Ascending aorta (tissue), 2 donors: ENCODE results near the gene TSC22D2. TPM values are rescaled to one million over a fixed set of nuclear protein-coding genes. Genes with fewer than 3 reads are reported as not detected.
A peak's percentile ranks its signal among the peaks of the same experiment; 100 is the strongest.

Source experiments
- DNase-seq, 2 donors: peaks; one replicate each; pipeline ENCODE4 v3.0.0-alpha.2; 2019; ENCODE audit warnings: low spot score in 2 of 2
- H3K27ac ChIP-seq, 2 donors: fragments of 200-600 bp; sonication (generic); one replicate each; pipeline ENCODE4 v1.5.1; 2016 to 2017; ENCODE audit warnings: mild to moderate bottlenecking in 1 of 2
- H3K27me3 ChIP-seq: fragments of 200-600 bp; sonication (generic); one replicate; pipeline ENCODE4 v1.5.1; 2017
- H3K36me3 ChIP-seq, 2 donors: fragments of 200-600 bp; sonication (generic); one replicate each; pipeline ENCODE4 v1.5.1; 2016
- H3K4me1 ChIP-seq, 2 donors: fragments of 200-600 bp; sonication (generic); one replicate each; pipeline ENCODE4 v1.5.1; 2016 to 2017; ENCODE audit warnings: mild to moderate bottlenecking in 1 of 2
- H3K4me3 ChIP-seq, 2 donors: fragments of 200-600 bp; sonication (generic); one replicate each; pipeline ENCODE4 v1.5.1; 2016 to 2017; ENCODE audit warnings: mild to moderate bottlenecking in 1 of 2
- H3K9me3 ChIP-seq, 2 donors: fragments of 200-600 bp; sonication (generic); one replicate each; pipeline ENCODE4 v1.5.1; 2016
- CTCF ChIP-seq, 3 experiments: fragments of 200-600 bp in 2 of 3; fragments of 450-650 bp in 1 of 3; sonication (generic) in 2 of 3; IDR thresholded peaks; one replicate each; pipeline ENCODE4 v1.5.1; 2016 to 2019; ENCODE audit warnings: antibody characterized with exemption in 3 of 3, mild to moderate bottlenecking in 1 of 3, moderate library complexity in 1 of 3
- intact Hi-C: fragments of 100-400 bp; cut with DNase I; formaldehyde crosslinking; loops from one replicate; pipeline ENCODE4 v1.15.1; 2023
- total RNA-seq: library from RNA; depleted of rRNA; stranded (reverse); fragments of >200 nt; gene quantifications from one replicate; pipeline ENCODE4 v1.1.0, GENCODE V29; 2016

Gene TSC22D2
- total RNA-seq, 1 donor from 2014 or later, result 17.9 TPM

GRCh38 chr3:150410311-150411105 lies 2.4 kb downstream of the TSC22D2 start:
- Histone ChIP-seq H3K9me3 (no peaks in the 10 kb centered on the region), H3K27me3 (no peaks in the 10 kb centered on the region), H3K27ac (peak overlapping the region; percentile 97 to 99), H3K36me3 (no peaks in the 10 kb centered on the region), H3K4me3 (peak overlapping the region; percentile 59 to 81), H3K4me1 (peaks cover 0 to 15% of the 10 kb centered on the region in 2 donors)
- intact Hi-C loops, result loop anchor here (2.0 kb wide), 2 partner anchors 84 to 184 kb away; no protein-coding TSS in a partner anchor
- peak in 1 of 3 experiments; percentile 3 for TF ChIP-seq CTCF (IDR thresholded peaks at IDR 0.05)
- DNase-seq, result peak in 1 of 2 donors; percentile 75

GRCh38 chr3:150411106-150411460 lies 3.0 kb downstream of the TSC22D2 start:
- no peak for TF ChIP-seq CTCF (IDR thresholded peaks at IDR 0.05)
- Histone ChIP-seq H3K27me3 (no peaks in the 10 kb centered on the region), H3K9me3 (no peaks in the 10 kb centered on the region), H3K4me1 (peaks cover 0 to 17% of the 10 kb centered on the region in 2 donors), H3K27ac (peak overlapping the region in 1 of 2 donors; percentile 97), H3K36me3 (no peaks in the 10 kb centered on the region), H3K4me3 (peak overlapping the region; percentile 59 to 81)
- intact Hi-C loops, result loop anchor here (2.0 kb wide), 2 partner anchors 84 to 184 kb away; no protein-coding TSS in a partner anchor
- no peak for DNase-seq

GRCh38 chr3:150411546-150411945 lies 3.4 kb downstream of the TSC22D2 start:
- intact Hi-C loops, result loop anchor here (2.0 kb wide), 2 partner anchors 83 to 185 kb away; no protein-coding TSS in a partner anchor
- no peak for TF ChIP-seq CTCF (IDR thresholded peaks at IDR 0.05)
- DNase-seq, result no peak
- H3K27ac ChIP-seq, result no peak overlapping the region
- H3K36me3 ChIP-seq, result no peaks in the 10 kb centered on the region
- no peaks in the 10 kb centered on the region for H3K9me3 ChIP-seq
- H3K4me1 ChIP-seq, result peaks cover 0 to 18% of the 10 kb centered on the region in 2 donors
- no peaks in the 10 kb centered on the region for H3K27me3 ChIP-seq
- peak overlapping the region; percentile 59 to 81 for H3K4me3 ChIP-seq

GRCh38 chr3:150411976-150412375 lies 3.9 kb downstream of the TSC22D2 start:
- Histone ChIP-seq H3K9me3 (no peaks in the 10 kb centered on the region), H3K27ac (no peak overlapping the region), H3K4me1 (peaks cover 0 to 19% of the 10 kb centered on the region in 2 donors), H3K27me3 (no peaks in the 10 kb centered on the region), H3K4me3 (peak overlapping the region; percentile 59 to 81), H3K36me3 (no peaks in the 10 kb centered on the region)
- DNase-seq, result no peak
- intact Hi-C loops, result loop anchor here (2.0 kb wide), 2 partner anchors 83 to 185 kb away; no protein-coding TSS in a partner anchor
- no peak for TF ChIP-seq CTCF (IDR thresholded peaks at IDR 0.05)

- H3K36me3 ChIP-seq, result no peaks in the 10 kb centered on the region
- intact Hi-C loops, result no loop called here
- DNase-seq, result no peak
- peaks cover 0 to 19% of the 10 kb centered on the region in 2 donors for H3K4me1 ChIP-seq
- H3K27me3 ChIP-seq, result no peaks in the 10 kb centered on the region
- H3K9me3 ChIP-seq, result no peaks in the 10 kb centered on the region
- H3K27ac ChIP-seq, result no peak overlapping the region
- TF ChIP-seq CTCF (IDR thresholded peaks at IDR 0.05), result no peak
- peak overlapping the region; percentile 59 to 81 for H3K4me3 ChIP-seq
These were observed 4.6 kb downstream of the TSC22D2 start for GRCh38 chr3:150412561-150413231.
